GM12875 (cell line): ENCODE data around the gene DNAJC3.

Experiments used
- H3K4me3 ChIP-seq: one replicate; pipeline ENCODE4 v1.5.1; 2011; ENCODE audit warnings: low read depth, low read length, control low read depth
- CTCF ChIP-seq: IDR thresholded peaks from 2 replicates; pipeline ENCODE4 v1.5.1; 2011; ENCODE audit warnings: low read depth, mild to moderate bottlenecking, control low read depth, inconsistent platforms, low read length, moderate library complexity, borderline replicate concordance; ENCODE audit not compliant: insufficient read depth

The DNAJC3 gene

GRCh38 chr13:95791084-95791722, 114.3 kb downstream of the DNAJC3 start:
- no peak overlapping the region for H3K4me3 ChIP-seq
- no peak for TF ChIP-seq CTCF

DNA sequence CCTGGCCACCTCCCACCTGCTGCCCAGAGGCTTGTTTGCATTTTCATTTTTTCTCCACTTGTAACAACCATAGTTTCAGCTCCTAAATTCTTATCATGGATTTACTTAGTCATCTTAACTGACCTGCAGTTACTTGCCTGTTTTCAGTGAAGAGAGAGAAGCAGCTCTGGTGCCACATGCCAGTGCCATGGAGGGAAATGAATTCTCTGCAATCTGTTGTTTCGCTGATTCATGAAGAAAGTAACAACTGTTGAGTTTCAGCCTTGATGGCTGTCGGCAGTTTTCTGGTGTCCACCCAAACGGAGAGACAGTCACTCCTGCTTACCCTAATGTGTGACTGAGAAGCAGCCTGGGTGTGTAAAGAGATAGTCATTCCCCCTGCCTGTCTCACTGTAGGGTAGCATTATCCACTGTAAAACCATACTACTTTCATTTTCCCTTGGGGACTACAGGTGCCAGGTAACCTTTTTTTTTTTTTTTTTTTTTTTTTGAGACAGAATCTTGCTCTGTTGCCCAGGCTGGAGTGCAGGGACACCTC, 116.1 kb downstream of the DNAJC3 start:
- H3K4me3 ChIP-seq: no peak overlapping the region
- TF ChIP-seq CTCF: no peak

GRCh38 chr13:95793781-95794180, 116.8 kb downstream of the DNAJC3 start:
- TF ChIP-seq CTCF: no peak
- no peak overlapping the region for H3K4me3 ChIP-seq

DNA sequence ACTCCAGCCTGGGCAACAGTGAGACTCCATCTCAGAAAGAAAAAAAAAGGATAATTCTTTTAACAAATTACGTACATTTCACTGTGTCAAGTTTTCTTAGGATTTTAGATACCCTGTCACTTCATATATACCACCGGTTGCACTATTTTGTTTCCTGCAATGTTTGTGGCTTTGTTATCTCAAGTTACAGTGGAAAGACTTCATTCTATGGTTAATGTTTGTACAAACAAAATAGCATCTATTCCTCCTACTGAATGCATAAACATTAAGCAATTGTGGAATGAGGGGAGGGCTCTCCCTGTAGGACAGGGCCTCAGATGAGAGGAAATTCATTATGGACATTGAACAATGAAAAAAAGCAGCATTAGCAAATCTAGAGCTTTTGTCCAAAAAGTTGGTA, 120.1 kb downstream of the DNAJC3 start:
- no peak overlapping the region for H3K4me3 ChIP-seq
- TF ChIP-seq CTCF: no peak

DNA sequence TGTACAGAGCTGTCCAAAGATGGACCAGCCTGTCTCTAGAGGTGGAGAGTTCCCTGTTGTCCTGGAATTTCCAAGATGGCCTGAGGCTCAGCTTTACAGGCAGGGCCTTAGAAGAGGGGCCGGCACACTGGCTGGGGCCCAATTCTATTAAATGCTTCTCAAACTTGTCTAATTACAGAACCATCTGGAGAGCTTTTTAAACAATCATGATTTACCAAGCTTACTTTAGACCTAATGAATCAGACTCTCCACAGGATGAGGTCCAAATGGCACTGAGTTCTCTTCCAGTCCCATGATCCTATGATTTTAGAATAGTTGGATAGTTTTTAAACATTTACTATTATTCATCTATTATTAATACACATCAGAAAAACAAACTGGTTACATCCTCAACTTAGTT, 123.5 kb downstream of the DNAJC3 start:
- no peak overlapping the region for H3K4me3 ChIP-seq
- TF ChIP-seq CTCF: no peak

GRCh38 chr13:95801825-95802224, 124.9 kb downstream of the DNAJC3 start:
- H3K4me3 ChIP-seq: no peak overlapping the region
- no peak for TF ChIP-seq CTCF

DNA sequence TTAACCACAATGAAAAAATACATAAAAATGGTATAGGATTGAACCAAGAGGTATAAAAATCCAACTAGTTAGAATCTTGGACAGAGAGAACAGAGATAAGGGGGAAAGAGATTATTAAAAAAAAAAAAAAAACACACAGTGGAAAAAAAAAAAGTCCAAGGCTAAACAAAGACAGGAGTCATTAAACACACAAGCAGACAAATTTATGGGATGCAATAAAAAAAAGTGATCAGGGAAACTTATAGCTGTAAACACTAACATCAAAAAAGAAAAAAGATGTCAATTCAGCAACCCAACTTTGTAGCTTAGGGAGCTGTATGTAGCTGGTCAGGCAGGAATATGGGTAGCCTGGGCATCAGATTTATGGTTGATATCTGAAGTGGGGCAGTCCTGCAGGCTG, 129.0 kb downstream of the DNAJC3 start:
- H3K4me3 ChIP-seq: no peak overlapping the region
- TF ChIP-seq CTCF: no peak
